Endothelial cell of umbilical vein (primary cell): ENCODE results near the gene DNAJC12. TPM values are rescaled to one million over a fixed set of nuclear protein-coding genes. Genes with fewer than 3 reads are reported as not detected.

Source experiments
- BruUV-seq: library from RNA; stranded (reverse); fragments of 400-500 nt; replicated peaks from 2 replicates; lab custom pipeline; 2021; lab: Mats Ljungman, UMichigan
- CTCF ChIA-PET: fragments of 300-600, 350-600 bp; sonication (Branson Sonifier 250); formaldehyde crosslinking; loops from one replicate; lab custom pipeline; 2021; ENCODE audit warnings: antibody characterized with exemption, inconsistent platforms; lab: Charles Lee
- POLR2A ChIA-PET: fragments of 300-600, 350-600 bp; sonication (Branson Sonifier 250); formaldehyde crosslinking; loops from one replicate; lab custom pipeline; 2021; ENCODE audit warnings: antibody characterized with exemption, inconsistent platforms; lab: Charles Lee
- DNase-seq: peaks from one replicate; pipeline ENCODE4 v3.0.0-alpha.2; 2011; ENCODE audit warnings: low read depth, low spot score
- FAIRE-seq: peaks from 2 replicates; lab custom pipeline; 2011; peaks lifted over from hg19 to GRCh38; lab: Jason Lieb, UNC
- H2AFZ ChIP-seq: 2 replicates; pipeline ENCODE4 v1.6.0; 2012; ENCODE audit warnings: low read depth, low read length, control low read depth, inconsistent platforms
- H3K27ac ChIP-seq: 2 replicates; pipeline ENCODE4 v1.5.1; 2011; ENCODE audit warnings: low read depth, mild to moderate bottlenecking, control low read depth, low read length, moderate library complexity; ENCODE audit not compliant: insufficient read depth
- H3K27me3 ChIP-seq, 2 experiments: 2 replicates each; pipeline versions ENCODE4 v1.6.0 to v1.6.1; 2011; ENCODE audit warnings: low read length in 2 of 2, mixed read lengths in 1 of 2; ENCODE audit not compliant: control insufficient read depth in 2 of 2, insufficient read depth in 2 of 2
- H3K36me3 ChIP-seq, 2 experiments: 2 replicates in 1 of 2; 3 replicates in 1 of 2; pipeline ENCODE4 v1.5.1; 2011; ENCODE audit warnings: low read length in 2 of 2, mild to moderate bottlenecking in 1 of 2, moderate library complexity in 1 of 2; ENCODE audit not compliant: control insufficient read depth in 2 of 2, insufficient read depth in 2 of 2; ENCODE audit errors: extremely low read depth in 1 of 2
- H3K4me1 ChIP-seq: 3 replicates; pipeline ENCODE4 v1.5.1; 2011; ENCODE audit warnings: mild to moderate bottlenecking, low read length; ENCODE audit not compliant: control insufficient read depth, insufficient read depth; ENCODE audit errors: extremely low read depth
- H3K4me2 ChIP-seq: 2 replicates; pipeline ENCODE4 v1.6.1; 2011; ENCODE audit warnings: low read length, control low read depth, mixed read lengths; ENCODE audit not compliant: insufficient read depth
- H3K4me3 ChIP-seq, 3 experiments: fragments of 200-600 bp in 1 of 3; sonication (generic), shearing (Covaris generic) in 1 of 3; replicated peaks in 1 of 3; 2 replicates each; pipeline ENCODE4 v1.5.1; 2011 to 2016; ENCODE audit warnings: control low read depth in 3 of 3, low read length in 3 of 3, mild to moderate bottlenecking in 2 of 3, inconsistent platforms in 1 of 3, low read depth in 1 of 3, moderate library complexity in 1 of 3; ENCODE audit not compliant: insufficient read depth in 1 of 3
- H3K79me2 ChIP-seq: 2 replicates; pipeline ENCODE4 v1.6.0; 2012; ENCODE audit warnings: low read length, inconsistent platforms; ENCODE audit not compliant: control insufficient read depth, insufficient read depth
- H3K9ac ChIP-seq: replicated peaks from 2 replicates; pipeline ENCODE3; 2011; ENCODE audit warnings: low read length, control low read depth; ENCODE audit not compliant: insufficient read depth; ENCODE audit errors: extremely low read depth
- H3K9me1 ChIP-seq: replicated peaks from 3 replicates; pipeline ENCODE4 v1.6.0; 2011; ENCODE audit warnings: mild to moderate bottlenecking, low read length; ENCODE audit not compliant: control insufficient read depth, insufficient read depth; ENCODE audit errors: extremely low read depth
- H3K9me3 ChIP-seq: replicated peaks from 2 replicates; pipeline ENCODE4 v1.5.1; 2012; ENCODE audit warnings: low read length, inconsistent platforms; ENCODE audit not compliant: control insufficient read depth, insufficient read depth
- H4K20me1 ChIP-seq: replicated peaks from 2 replicates; pipeline ENCODE3; 2011; ENCODE audit warnings: mild to moderate bottlenecking, low read length; ENCODE audit not compliant: control insufficient read depth, insufficient read depth; ENCODE audit errors: extremely low read depth
- EZH2 ChIP-seq: IDR thresholded peaks from 2 replicates; pipeline ENCODE4 v1.6.1; 2012; ENCODE audit warnings: borderline replicate concordance, low read depth, mild to moderate bottlenecking, moderate library complexity, low read length, inconsistent platforms; ENCODE audit not compliant: severe bottlenecking
- FOS ChIP-seq: IDR thresholded peaks from 2 replicates; pipeline ENCODE4 v1.6.1; 2011; ENCODE audit warnings: mild to moderate bottlenecking, low read length, moderate library complexity, borderline replicate concordance; ENCODE audit not compliant: insufficient read depth
- GATA2 ChIP-seq: IDR thresholded peaks from 2 replicates; pipeline ENCODE4 v1.7.0; 2011; ENCODE audit warnings: low read depth, mild to moderate bottlenecking, moderate library complexity, mixed read lengths, low read length; ENCODE audit not compliant: insufficient read length, insufficient read depth
- JUN ChIP-seq: IDR thresholded peaks from 2 replicates; pipeline ENCODE4 v1.6.1; 2011; ENCODE audit warnings: borderline replicate concordance, low read depth; ENCODE audit not compliant: insufficient read length, insufficient read depth
- MYC ChIP-seq: IDR thresholded peaks from one replicate; pipeline ENCODE4 v1.6.1; 2011; ENCODE audit warnings: mild to moderate bottlenecking, low read depth, low read length
- POLR2A ChIP-seq: IDR thresholded peaks from 2 replicates; pipeline ENCODE4 v1.6.1; 2012; ENCODE audit warnings: low read depth, mild to moderate bottlenecking, control low read depth, low read length
- POLR2AphosphoS5 ChIP-seq: IDR thresholded peaks from 2 replicates; pipeline ENCODE4 v1.6.1; 2012; ENCODE audit warnings: low read depth, mild to moderate bottlenecking, control low read depth, low read length, moderate library complexity; ENCODE audit not compliant: insufficient read depth
- dilution Hi-C: fragments of 300-500 bp; cut with MboI; formaldehyde crosslinking; loops from one replicate; pipeline ENCODE4 v1.15.0; 2019; ENCODE audit warnings: low sequenced_read_pairs; ENCODE audit not compliant: extremely low pct_ligation_motif_present
- intact Hi-C: fragments of 100-400 bp; cut with micrococcal nuclease; formaldehyde crosslinking; loops from one replicate; pipeline ENCODE4 v1.10.0; 2022
- polyA plus RNA-seq, 4 experiments: library from polyadenylated mRNA; depleted of rRNA in 3 of 4; stranded (reverse) in 3 of 4; unstranded in 1 of 4; fragments of >200 nt; gene quantifications; 2 replicates each; pipeline versions ENCODE4 v1.2.1 to v1.2.3, GENCODE V29; 2011 to 2012; ENCODE audit warnings: missing spikeins in 1 of 4
- total RNA-seq: library from RNA; stranded (reverse); gene quantifications from 2 replicates; pipeline ENCODE4 v1.2.3, GENCODE V29; 2021
- TF ChIP-seq, protein P1 (sequence below): IDR thresholded peaks from 2 replicates; pipeline ENCODE4 v1.6.1; 2011; ENCODE audit not compliant: insufficient read depth, insufficient read length
- TF ChIP-seq, protein P2 (sequence below), 2 donors: IDR thresholded peaks; 1 replicate in 1 of 2; 2 replicates in 1 of 2; pipeline ENCODE4 v1.5.1; 2011; ENCODE audit warnings: low read length in 2 of 2, mild to moderate bottlenecking in 2 of 2, moderate library complexity in 2 of 2, control low read depth in 1 of 2, inconsistent platforms in 1 of 2, low read depth in 1 of 2; ENCODE audit not compliant: insufficient read depth in 1 of 2; ENCODE audit errors: extremely low read depth in 1 of 2

DNAJC12 gene
- total and polyA plus RNA-seq, 2 donors (not counting 3 experiments of a cell fraction or from before 2014, with no cell fraction given): 0.54 to 1.0 TPM

DNA sequence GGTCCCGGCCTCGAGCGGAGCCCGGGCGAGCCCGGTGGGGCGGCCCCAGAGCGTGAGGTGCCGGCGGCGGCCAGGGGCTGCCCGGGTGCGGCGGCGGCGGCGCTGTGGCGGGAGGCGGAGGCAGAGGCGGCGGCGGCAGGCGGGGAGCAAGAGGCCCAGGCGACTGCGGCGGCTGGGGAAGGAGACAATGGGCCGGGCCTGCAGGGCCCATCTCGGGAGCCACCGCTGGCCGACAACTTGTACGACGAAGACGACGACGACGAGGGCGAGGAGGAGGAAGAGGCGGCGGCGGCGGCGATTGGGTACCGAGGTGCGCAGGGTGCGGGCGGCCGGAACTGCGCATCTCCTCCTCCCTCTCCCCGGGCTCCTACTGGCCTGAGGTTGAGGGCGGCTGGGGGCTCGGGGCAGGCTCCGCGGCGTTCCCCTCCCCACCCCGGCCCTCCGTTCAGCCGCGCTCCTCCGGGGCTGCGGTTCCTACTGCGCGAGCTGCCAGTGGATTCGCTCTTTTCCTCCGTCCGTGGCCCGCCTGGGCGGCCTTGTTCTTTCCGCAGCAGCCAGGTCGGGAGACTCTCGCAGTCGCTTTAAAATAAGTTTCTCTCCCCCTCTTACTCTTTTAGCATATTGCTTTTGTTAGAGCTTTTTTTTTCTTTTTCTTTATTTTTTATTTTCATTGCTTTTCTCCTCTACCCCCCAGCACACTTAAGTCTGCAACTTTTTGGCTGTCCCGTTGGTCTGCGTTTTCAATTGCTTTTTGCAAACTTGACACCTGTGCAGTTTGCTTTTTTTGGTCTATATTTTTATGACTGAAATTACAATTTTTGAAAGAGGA lies 47.1 kb upstream of the DNAJC12 start:
- H3K9me1 ChIP-seq: no peaks in the 10 kb centered on the region
- BruUV-seq: no TSS peak
- no peaks in the 10 kb centered on the region for H4K20me1 ChIP-seq
- peaks cover 11% of the 10 kb centered on the region for H3K4me1 ChIP-seq
- intact Hi-C loops: loop anchor here (1.0 to 2.0 kb wide), 8 partner anchors 30 to 446 kb away; no protein-coding TSS in a partner anchor
- dilution Hi-C loops: no loop called here
- peak; percentile 24 for FAIRE-seq
- no peaks in the 10 kb centered on the region for H3K27me3 ChIP-seq
- peak overlapping the region; percentile 56 for H2AFZ ChIP-seq
- H3K9ac ChIP-seq: peak overlapping the region; percentile 79
- peak overlapping the region; percentile 98 for H3K4me2 ChIP-seq
- H3K27ac ChIP-seq: peak overlapping the region; percentile 68
- peak overlapping the region; percentile 95 to 97 (median 96) for H3K4me3 ChIP-seq
- ChIA-PET CTCF (interaction anchor here (1.5 to 5.1 kb wide), 3 partner anchors 12 to 97 kb away, joined by 3 to 23 read pairs (median 7); no protein-coding TSS in a partner anchor), POLR2A (interaction anchor here (0.7 kb wide), 1 partner anchor 296 kb away, joined by 3 read pairs; no protein-coding TSS in a partner anchor)
- peaks cover 9 to 12% of the 10 kb centered on the region in 2 experiments for H3K36me3 ChIP-seq
- peak; percentile 79 for DNase-seq
- H3K9me3 ChIP-seq: no peaks in the 10 kb centered on the region
- peak; percentile 48 for TF ChIP-seq POLR2AphosphoS5
- peak; percentile 4 for TF ChIP-seq POLR2A
- TF ChIP-seq JUN: no peak
- TF ChIP-seq FOS: no peak
- TF ChIP-seq EZH2: no peak
- TF ChIP-seq MYC: no peak
- TF ChIP-seq GATA2: no peak
- TF ChIP-seq, protein P1, sequence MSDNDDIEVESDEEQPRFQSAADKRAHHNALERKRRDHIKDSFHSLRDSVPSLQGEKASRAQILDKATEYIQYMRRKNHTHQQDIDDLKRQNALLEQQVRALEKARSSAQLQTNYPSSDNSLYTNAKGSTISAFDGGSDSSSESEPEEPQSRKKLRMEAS: no peak
- TF ChIP-seq, protein P2, sequence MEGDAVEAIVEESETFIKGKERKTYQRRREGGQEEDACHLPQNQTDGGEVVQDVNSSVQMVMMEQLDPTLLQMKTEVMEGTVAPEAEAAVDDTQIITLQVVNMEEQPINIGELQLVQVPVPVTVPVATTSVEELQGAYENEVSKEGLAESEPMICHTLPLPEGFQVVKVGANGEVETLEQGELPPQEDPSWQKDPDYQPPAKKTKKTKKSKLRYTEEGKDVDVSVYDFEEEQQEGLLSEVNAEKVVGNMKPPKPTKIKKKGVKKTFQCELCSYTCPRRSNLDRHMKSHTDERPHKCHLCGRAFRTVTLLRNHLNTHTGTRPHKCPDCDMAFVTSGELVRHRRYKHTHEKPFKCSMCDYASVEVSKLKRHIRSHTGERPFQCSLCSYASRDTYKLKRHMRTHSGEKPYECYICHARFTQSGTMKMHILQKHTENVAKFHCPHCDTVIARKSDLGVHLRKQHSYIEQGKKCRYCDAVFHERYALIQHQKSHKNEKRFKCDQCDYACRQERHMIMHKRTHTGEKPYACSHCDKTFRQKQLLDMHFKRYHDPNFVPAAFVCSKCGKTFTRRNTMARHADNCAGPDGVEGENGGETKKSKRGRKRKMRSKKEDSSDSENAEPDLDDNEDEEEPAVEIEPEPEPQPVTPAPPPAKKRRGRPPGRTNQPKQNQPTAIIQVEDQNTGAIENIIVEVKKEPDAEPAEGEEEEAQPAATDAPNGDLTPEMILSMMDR (IDR thresholded peaks at IDR 0.05; ENCODE audit: extremely low read depth in 1 of 2, insufficient read depth in 1 of 2, low read depth in 1 of 2, low read length in 2 of 2): no peak
- peaks cover 37% of the 10 kb centered on the region for H3K79me2 ChIP-seq
